GM19099 (cell line): ENCODE data around the gene AUP1.

ENCODE experiments used
- POLR2A ChIP-seq: IDR thresholded peaks from 3 replicates; pipeline ENCODE4 v1.6.1; 2011; ENCODE audit warnings: low read depth; ENCODE audit not compliant: insufficient read length; ENCODE audit errors: extremely low read depth

The AUP1 gene

GRCh38 chr2:74502720-74503505 lies 26.6 kb downstream of the AUP1 start:
- TF ChIP-seq POLR2A, result peak; percentile 88

GRCh38 chr2:74502147-74502719 lies 27.3 kb downstream of the AUP1 start:
- TF ChIP-seq POLR2A, result no peak

- TF ChIP-seq POLR2A, result no peak
These were observed 28.0 kb downstream of the AUP1 start for GRCh38 chr2:74501335-74502071.

- TF ChIP-seq POLR2A, result no peak
These were observed 28.9 kb downstream of the AUP1 start for GRCh38 chr2:74500578-74500946.

GRCh38 chr2:74499940-74500577 lies 29.4 kb downstream of the AUP1 start:
- no peak for TF ChIP-seq POLR2A

GRCh38 chr2:74499267-74499939 lies 30.1 kb downstream of the AUP1 start, which contains the start of gene LBX2:
Gene LBX2, minus strand, starts transcription at chr2:74499603. Its CDS starts 66 bp downstream, at chr2:74499537.
- TF ChIP-seq POLR2A, result no peak

- TF ChIP-seq POLR2A, result no peak
These were observed 30.8 kb downstream of the AUP1 start for GRCh38 chr2:74498500-74499266.

GRCh38 chr2:74497777-74498499 lies 31.6 kb downstream of the AUP1 start:
- TF ChIP-seq POLR2A, result no peak

- TF ChIP-seq POLR2A, result no peak
These were observed 32.3 kb downstream of the AUP1 start for GRCh38 chr2:74496997-74497776.

- TF ChIP-seq POLR2A, result no peak
These were observed 34.1 kb downstream of the AUP1 start for GRCh38 chr2:74495440-74495839.

GRCh38 chr2:74493546-74493945 lies 36.0 kb downstream of the AUP1 start:
- TF ChIP-seq POLR2A, result no peak

GRCh38 chr2:74491648-74492544 lies 37.6 kb downstream of the AUP1 start:
- no peak for TF ChIP-seq POLR2A
